ENCODE results near the gene PLEKHM3.
"Not testable (repeated sequence)": the region's sequence is repeated elsewhere in the genome, so short reads cannot be mapped to it uniquely, and the experiment has no call there.

The PLEKHM3 gene

GRCh38 chr2:208037564-208038487 is 12.5 kb upstream of the PLEKHM3 start:
- DNase-seq (ENCODE audit: low spot score), result no peak

GRCh38 chr2:208036357-208036756 is 11.0 kb upstream of the PLEKHM3 start:
- DNase-seq (ENCODE audit: low spot score), result no peak

- DNase-seq (ENCODE audit: low spot score), result no peak
Measured at GRCh38 chr2:208034503-208035140, 9.3 kb upstream of the PLEKHM3 start.

- DNase-seq (ENCODE audit: low spot score), result no peak
Measured at GRCh38 chr2:208033701-208034502, 8.6 kb upstream of the PLEKHM3 start.

- DNase-seq (ENCODE audit: low spot score), result no peak
Measured at GRCh38 chr2:208031608-208032019, 6.3 kb upstream of the PLEKHM3 start.

- DNase-seq (ENCODE audit: low spot score), result peak; percentile 16
Measured at GRCh38 chr2:208025814-208026184, 472 bp upstream of the PLEKHM3 start.

GRCh38 chr2:208024091-208024490 is 1.2 kb downstream of the PLEKHM3 start:
- no peak for DNase-seq (ENCODE audit: low spot score)

GRCh38 chr2:208020253-208020652 is 5.1 kb downstream of the PLEKHM3 start:
- DNase-seq (ENCODE audit: low spot score), result no peak

- not testable (repeated sequence) for DNase-seq (ENCODE audit: low spot score)
Measured at GRCh38 chr2:208018124-208018712, 7.1 kb downstream of the PLEKHM3 start.

GRCh38 chr2:208017721-208018120 is 7.6 kb downstream of the PLEKHM3 start:
- no peak for DNase-seq (ENCODE audit: low spot score)

- no peak for DNase-seq (ENCODE audit: low spot score)
Measured at GRCh38 chr2:208015475-208015874, 9.9 kb downstream of the PLEKHM3 start.

- no peak for DNase-seq (ENCODE audit: low spot score)
Measured at GRCh38 chr2:208013285-208014178, 11.8 kb downstream of the PLEKHM3 start.

- no peak for DNase-seq (ENCODE audit: low spot score)
Measured at GRCh38 chr2:208012449-208012848, 12.9 kb downstream of the PLEKHM3 start.

- DNase-seq (ENCODE audit: low spot score), result no peak
Measured at GRCh38 chr2:208010506-208010905, 14.8 kb downstream of the PLEKHM3 start.

- DNase-seq (ENCODE audit: low spot score), result no peak
Measured at GRCh38 chr2:208006833-208007232, 18.5 kb downstream of the PLEKHM3 start.

GRCh38 chr2:208006337-208006736 is 19.0 kb downstream of the PLEKHM3 start:
- no peak for DNase-seq (ENCODE audit: low spot score)

GRCh38 chr2:208001924-208002323 is 23.4 kb downstream of the PLEKHM3 start:
- DNase-seq (ENCODE audit: low spot score), result no peak

GRCh38 chr2:208000701-208001395 is 24.5 kb downstream of the PLEKHM3 start:
- no peak for DNase-seq (ENCODE audit: low spot score)

- no peak for DNase-seq (ENCODE audit: low spot score)
Measured at GRCh38 chr2:207996848-207997247, 28.5 kb downstream of the PLEKHM3 start.

GRCh38 chr2:207995887-207996286 is 29.4 kb downstream of the PLEKHM3 start:
- no peak for DNase-seq (ENCODE audit: low spot score)
